ENCODE results near the gene TAMALIN.

The TAMALIN gene

DNA sequence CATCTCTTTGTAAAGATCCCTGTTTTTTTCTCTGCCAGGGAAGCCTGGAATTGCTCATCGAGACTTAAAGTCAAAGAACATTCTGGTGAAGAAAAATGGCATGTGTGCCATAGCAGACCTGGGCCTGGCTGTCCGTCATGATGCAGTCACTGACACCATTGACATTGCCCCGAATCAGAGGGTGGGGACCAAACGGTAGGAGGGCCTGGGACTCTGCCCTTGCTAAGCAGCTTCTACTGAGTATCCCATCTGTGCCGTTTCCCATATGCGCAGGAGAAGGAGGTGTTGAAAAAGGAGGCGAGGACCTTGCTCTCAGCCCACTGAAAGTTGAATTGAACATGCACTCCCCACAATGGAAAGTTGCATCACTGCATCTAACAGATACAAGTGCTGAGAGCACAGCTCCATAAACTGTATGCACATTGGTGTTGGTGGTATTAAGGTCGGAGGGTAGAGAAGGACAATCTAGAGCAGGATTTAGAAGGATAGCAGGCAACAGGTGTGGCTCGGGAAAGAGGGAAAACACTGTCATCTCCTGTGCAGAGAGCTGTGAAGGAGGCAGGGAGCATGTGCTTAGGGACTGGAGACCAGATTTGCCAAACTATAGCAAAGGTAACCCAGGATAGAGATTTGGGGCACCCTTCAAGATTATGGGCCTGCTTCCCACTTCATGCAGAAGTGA lies 21.5 kb upstream of the TAMALIN start:
- DNase-seq = no peak

GRCh38 chr12:51986834-51987233 lies 19.9 kb upstream of the TAMALIN start:
- no peak for DNase-seq

- no peak for DNase-seq
Measured at GRCh38 chr12:51992246-51992645, 14.5 kb upstream of the TAMALIN start.

- DNase-seq = no peak
Measured at GRCh38 chr12:51994539-51994820, 12.3 kb upstream of the TAMALIN start.

GRCh38 chr12:51994959-51995358 lies 11.8 kb upstream of the TAMALIN start:
- no peak for DNase-seq

- no peak for DNase-seq
Measured at GRCh38 chr12:51997136-51997535, 9.6 kb upstream of the TAMALIN start.

- no peak for DNase-seq
Measured at GRCh38 chr12:52003016-52003550, 3.7 kb upstream of the TAMALIN start.

DNA sequence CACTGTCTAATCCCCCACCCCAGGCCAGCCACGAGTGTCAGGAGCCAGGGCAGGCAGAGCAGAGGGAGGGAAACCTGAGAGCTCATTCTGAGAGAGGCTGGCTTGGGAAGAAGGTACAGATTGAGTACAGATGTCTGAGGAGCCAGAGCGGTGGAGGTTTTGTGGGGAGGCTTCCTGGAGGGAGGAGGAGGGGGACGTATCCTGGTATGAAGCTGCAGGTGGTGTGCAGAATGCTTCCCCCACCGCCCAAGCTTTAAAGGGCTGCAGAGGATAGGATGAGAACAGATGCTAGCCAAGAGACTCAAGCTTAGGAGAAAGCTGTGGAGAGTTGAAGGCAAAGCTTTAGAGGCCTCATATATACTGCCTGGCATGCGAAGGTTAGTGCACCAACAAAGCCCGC lies 3.2 kb upstream of the TAMALIN start:
- no peak for DNase-seq

DNA sequence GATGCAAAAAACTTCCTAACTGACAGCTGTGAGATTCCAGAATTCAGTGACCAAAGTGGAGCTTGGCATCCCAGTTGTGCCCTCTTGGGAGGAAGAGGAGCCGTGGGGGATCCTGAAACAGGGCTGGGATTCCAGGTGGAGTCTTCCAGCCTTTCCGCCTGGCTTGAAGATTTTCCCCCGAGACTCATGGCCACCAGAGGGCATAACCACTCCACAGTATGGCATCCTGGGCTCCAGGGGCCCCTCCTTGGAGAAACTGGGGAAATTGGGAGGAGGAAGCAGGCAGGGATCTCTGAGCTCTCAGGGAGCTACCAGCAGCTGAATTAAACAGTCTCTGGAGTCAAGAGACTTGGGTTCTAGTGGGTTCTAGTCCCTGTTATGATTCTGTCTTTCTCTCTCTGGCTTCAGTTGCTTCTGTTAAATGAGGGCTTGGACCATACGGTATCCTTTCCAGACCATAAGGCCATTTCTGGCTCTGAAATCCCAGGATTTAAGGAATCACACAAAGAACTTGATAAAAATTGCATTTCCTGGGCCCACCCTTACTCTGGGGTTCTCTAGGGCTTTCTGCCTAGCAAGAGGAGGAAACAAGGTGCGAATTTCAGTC lies 2.6 kb upstream of the TAMALIN start:
- DNase-seq = no peak

DNA sequence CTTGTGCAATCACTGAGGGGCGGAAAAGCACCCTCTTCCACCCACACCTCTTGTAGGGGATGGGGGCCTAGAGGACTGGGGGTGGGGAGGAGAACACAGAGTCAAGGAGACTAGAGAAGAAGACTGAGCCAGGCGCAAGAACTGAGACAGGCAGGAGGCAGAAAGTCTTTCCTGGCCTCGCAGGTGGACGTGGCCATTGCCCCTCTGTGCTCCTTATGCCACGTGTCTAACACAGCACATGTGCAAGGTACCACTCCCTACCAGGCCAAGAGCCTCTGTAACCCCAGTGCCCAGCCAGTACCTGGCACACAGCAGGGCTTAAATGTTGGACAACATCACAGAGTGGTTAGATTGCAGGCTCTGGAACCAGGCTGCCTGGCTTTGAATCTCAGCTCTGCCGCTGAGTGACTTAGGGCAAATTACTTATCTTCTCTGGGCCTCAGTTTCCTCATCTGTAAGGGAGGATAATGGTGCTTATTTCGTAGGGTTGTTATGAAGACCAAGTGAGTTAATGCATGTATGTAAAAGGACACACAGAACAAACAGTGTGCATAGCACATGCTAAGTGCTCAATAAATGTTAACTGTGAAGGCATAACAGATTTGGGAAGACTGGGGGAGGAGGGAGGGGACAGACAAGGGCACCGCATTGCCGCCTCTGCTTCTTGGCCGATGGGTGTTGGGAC lies 1.4 kb upstream of the TAMALIN start:
- no peak for DNase-seq

DNA sequence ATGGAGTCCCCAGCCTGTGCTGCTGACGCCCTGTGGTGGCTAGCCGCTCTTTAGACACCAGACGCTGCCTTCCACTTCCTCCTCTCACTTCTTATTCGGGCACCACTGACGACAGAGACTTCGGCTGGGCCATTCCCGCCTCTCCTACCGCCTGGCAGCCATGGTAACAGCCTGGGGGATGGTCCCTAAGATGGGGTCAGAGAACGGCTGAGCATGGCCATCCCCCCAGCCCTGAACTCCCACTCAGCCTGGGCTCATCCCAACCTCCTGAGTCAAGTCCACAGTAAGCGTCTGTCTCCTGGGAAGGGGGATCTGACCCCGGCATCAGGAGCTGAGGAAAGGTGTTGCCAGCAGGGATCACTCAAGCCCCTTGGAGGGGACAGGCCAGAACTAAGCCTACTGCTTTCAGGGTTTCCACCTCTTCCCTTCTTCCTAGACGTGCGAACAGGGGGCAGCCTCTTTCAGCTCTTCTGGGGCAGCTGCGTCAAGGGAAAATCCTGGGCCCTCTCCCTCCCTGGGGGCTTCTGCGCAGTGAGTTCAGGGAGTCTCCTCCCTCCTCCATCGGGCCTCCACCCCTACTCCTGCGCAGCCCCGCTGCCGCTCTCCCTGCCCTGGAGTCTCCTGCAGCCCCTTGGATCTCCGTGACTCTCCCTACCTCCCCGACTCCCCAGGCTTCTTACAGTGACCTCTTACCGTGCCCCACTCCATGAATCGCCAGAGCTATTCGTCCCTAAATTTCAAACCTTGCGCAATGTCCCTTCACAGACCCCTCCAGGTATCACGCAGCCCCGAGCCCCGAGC lies 643 bp upstream of the TAMALIN start:
- DNase-seq = peak; percentile 48

DNA sequence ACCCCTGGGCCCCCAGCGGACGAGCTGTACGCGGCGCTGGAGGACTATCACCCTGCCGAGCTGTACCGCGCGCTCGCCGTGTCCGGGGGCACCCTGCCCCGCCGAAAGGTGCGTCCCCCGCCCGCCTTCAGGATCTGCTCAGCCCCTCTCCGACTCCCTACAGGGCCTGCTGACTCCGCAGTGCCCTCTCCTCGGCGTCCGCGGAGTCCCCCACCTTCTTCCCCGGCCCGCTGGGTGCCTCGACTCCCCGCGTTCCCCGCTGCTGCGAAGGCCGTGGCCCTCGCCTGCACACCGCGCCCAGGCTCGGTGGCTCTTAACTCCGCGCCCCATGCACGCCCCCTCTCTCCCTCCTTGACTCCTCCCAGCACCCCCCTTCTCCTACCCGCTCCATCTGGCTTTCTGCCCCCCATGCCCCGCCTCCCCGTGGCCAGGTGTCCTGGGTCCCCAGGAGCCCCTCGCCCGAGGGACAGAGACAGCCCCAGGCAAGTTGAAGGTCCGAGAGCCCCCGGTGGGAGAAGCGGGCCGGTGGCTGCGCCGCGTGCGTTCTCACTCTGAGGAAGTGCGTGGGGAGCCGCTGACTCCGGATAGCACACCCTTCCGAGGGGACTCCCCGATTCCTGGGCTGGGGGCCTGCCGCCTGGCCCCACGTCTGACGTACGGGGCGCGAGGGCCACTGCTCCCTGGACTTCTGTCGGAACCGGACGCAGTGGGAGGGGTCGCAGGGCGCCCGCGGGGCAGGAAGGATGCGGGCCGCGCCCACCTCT lies 594 bp downstream of the TAMALIN start:
- peak; percentile 72 for DNase-seq

DNA sequence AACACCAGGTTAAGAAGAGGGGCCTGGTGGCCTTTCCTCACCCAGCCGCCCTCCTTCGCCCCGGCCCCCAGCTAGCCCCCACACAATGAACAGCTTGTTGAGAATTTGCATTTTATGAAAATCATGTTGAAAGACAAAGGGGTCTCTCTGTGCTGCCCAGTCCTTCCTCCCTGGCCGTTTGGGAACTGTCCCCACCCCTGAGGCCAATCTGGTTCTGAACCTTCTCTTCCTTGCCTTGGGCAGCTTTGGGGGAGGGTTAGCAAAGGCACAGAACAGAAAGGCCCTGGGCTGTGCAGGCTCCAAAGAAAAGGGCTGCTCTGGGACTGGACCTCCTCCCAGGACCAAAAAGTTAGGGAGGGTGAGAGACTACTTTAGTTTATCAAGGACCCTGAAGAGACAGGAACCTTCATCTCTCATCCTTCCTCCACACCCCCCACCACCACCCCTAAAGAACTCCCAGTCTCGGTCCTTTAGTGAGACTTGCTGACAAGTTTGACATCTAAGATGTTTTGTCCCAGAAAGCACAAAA lies 1.3 kb downstream of the TAMALIN start:
- DNase-seq = no peak

DNA sequence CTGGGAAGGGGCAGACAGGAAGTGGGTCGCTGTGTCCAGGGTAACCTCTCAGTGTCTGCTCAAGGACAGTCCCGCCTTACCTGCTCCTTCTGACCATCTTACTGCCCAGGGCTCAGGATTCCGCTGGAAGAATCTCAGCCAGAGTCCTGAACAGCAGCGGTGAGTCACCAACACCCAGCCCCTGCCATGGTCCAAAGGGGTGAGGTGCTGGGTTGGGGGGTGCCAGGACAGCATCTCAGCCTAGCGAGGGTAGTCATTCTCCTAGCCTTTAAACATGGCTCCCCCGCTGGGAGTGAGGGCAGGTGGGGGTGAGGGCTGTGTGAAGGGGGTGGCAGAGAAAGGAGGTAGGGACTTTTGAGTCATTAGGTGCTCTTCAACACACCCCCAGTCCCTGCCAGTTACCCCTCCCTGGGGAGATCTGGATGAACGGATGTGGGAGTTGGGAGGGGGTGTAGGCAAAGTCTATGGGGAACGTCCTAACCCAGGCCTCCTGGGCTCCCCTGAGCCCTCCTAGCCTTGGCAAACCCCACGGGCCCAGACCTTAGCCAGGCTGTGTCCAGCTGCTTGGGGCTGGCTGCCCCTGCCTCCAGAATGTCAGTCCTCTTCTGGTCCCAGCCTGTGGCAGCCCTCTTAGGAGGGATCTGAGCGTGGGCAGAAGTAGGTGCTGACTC lies 2.5 kb downstream of the TAMALIN start:
- DNase-seq = no peak

DNA sequence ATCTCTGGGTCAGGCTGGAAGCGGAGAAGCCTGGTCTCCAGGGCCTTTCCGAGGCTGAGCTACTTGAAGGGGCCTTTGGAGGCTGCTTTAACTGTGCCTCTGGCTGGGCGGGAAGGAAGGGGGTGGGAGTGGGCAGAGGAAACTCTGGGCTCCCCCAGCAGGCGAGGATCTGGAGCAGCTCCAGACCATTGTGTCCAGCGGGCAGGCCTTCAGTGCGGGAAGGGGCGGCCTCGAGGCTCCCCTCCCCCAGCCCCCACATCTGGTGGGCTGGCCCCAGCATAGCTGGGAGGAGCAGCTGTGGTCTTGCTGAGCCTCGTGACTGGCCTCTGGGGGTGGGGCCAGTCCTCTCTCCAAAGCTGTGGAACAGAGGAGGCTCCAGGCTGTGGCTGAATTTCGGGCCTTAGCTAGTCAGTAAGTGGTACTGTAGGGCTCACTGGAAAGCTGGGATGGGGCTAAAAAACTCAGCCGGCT lies 3.4 kb downstream of the TAMALIN start:
- DNase-seq = no peak

- DNase-seq = no peak
Measured at GRCh38 chr12:52010692-52011601, 4.2 kb downstream of the TAMALIN start.

GRCh38 chr12:52011602-52012214 lies 5.0 kb downstream of the TAMALIN start:
- no peak for DNase-seq

- no peak for DNase-seq
Measured at GRCh38 chr12:52013626-52014310, 7.0 kb downstream of the TAMALIN start.

All from CD4-positive, alpha-beta T cell treated with Interleukin-12 subunit alpha and Interleukin-12 subunit beta, for 1 hour (primary cell).